Parathyroid adenoma (tissue), 2 donors: ENCODE results near the gene PA2G4.
A peak's percentile ranks its signal among the peaks of the same experiment; 100 is the strongest.

Source experiments
- H2AFZ ChIP-seq: fragments of 300-600 bp; sonication (generic); one replicate; pipeline ENCODE4 v1.7.0; 2017; ENCODE audit warnings: antibody characterized with exemption, mild to moderate bottlenecking
- H3K27ac ChIP-seq: fragments of 300-600 bp; sonication (generic); one replicate; pipeline ENCODE4 v1.7.0; 2017
- H3K27me3 ChIP-seq: fragments of 300-600 bp; sonication (generic); one replicate; pipeline ENCODE4 v1.7.0; 2017; ENCODE audit warnings: low read length; ENCODE audit not compliant: control insufficient read depth, insufficient read depth
- H3K36me3 ChIP-seq: fragments of 300-600 bp; sonication (generic); one replicate; pipeline ENCODE4 v1.7.0; 2017; ENCODE audit warnings: low read length; ENCODE audit not compliant: control insufficient read depth, insufficient read depth
- H3K4me1 ChIP-seq: fragments of 300-600 bp; sonication (generic); one replicate; pipeline ENCODE4 v1.7.0; 2017; ENCODE audit warnings: control low read depth
- H3K4me2 ChIP-seq: fragments of 300-600 bp; sonication (generic); one replicate; pipeline ENCODE4 v1.7.0; 2017; ENCODE audit warnings: low read length
- H3K4me3 ChIP-seq: fragments of 300-600 bp; sonication (generic); one replicate; pipeline ENCODE4 v1.7.0; 2017; ENCODE audit warnings: low read depth, low read length
- H3K79me2 ChIP-seq: fragments of 300-600 bp; sonication (generic); one replicate; pipeline ENCODE4 v1.7.0; 2017; ENCODE audit warnings: control low read depth
- H3K9ac ChIP-seq: fragments of 300-600 bp; sonication (generic); one replicate; pipeline ENCODE4 v1.7.0; 2017; ENCODE audit warnings: mild to moderate bottlenecking
- H3K9me3 ChIP-seq: fragments of 300-600 bp; sonication (generic); one replicate; pipeline ENCODE4 v1.7.0; 2017; ENCODE audit warnings: low read length; ENCODE audit not compliant: control insufficient read depth
- CTCF ChIP-seq: fragments of 300-600 bp; sonication (generic); IDR thresholded peaks from one replicate; pipeline ENCODE4 v1.7.0; 2017; ENCODE audit warnings: antibody characterized with exemption, mild to moderate bottlenecking
- donor health status: primary hyperparathyroidism.

Gene PA2G4

GRCh38 chr12:56159482-56160192 lies 55.3 kb downstream of the PA2G4 start:
- H3K4me1 ChIP-seq: peaks cover 27% of the 10 kb centered on the region

GRCh38 chr12:56160193-56160763 lies 55.9 kb downstream of the PA2G4 start:
- H3K27ac ChIP-seq: peak overlapping the region; percentile 99
- H2AFZ ChIP-seq: no peak overlapping the region
- no peaks in the 10 kb centered on the region for H3K9me3 ChIP-seq
- no peaks in the 10 kb centered on the region for H3K27me3 ChIP-seq
- no peaks in the 10 kb centered on the region for H3K36me3 ChIP-seq
- H3K79me2 ChIP-seq: peaks cover 22% of the 10 kb centered on the region
- TF ChIP-seq CTCF: no peak
- peak overlapping the region; percentile 96 for H3K4me2 ChIP-seq
- peaks cover 27% of the 10 kb centered on the region for H3K4me1 ChIP-seq
- H3K9ac ChIP-seq: peak overlapping the region; percentile 17
- H3K4me3 ChIP-seq: peak overlapping the region; percentile 100

More at GRCh38 chr12:56159482-56160192, 55.3 kb downstream of the PA2G4 start:
- H3K9me3 ChIP-seq: no peaks in the 10 kb centered on the region
- no peaks in the 10 kb centered on the region for H3K36me3 ChIP-seq
- H3K9ac ChIP-seq: peak overlapping the region; percentile 97
- H3K27ac ChIP-seq: peak overlapping the region; percentile 99
- peak overlapping the region; percentile 96 for H3K4me2 ChIP-seq
- TF ChIP-seq CTCF: no peak
- peak overlapping the region; percentile 100 for H3K4me3 ChIP-seq
- H3K79me2 ChIP-seq: peaks cover 22% of the 10 kb centered on the region
- H2AFZ ChIP-seq: no peak overlapping the region
- no peaks in the 10 kb centered on the region for H3K27me3 ChIP-seq

GRCh38 chr12:56160894-56161689 lies 56.7 kb downstream of the PA2G4 start:
- no peak for TF ChIP-seq CTCF
- peak overlapping the region; percentile 99 for H3K27ac ChIP-seq
- no peaks in the 10 kb centered on the region for H3K27me3 ChIP-seq
- no peaks in the 10 kb centered on the region for H3K36me3 ChIP-seq
- no peaks in the 10 kb centered on the region for H3K9me3 ChIP-seq
- peak overlapping the region; percentile 96 for H3K4me2 ChIP-seq
- H3K9ac ChIP-seq: no peak overlapping the region
- H3K79me2 ChIP-seq: peaks cover 22% of the 10 kb centered on the region
- H3K4me3 ChIP-seq: no peak overlapping the region
- peaks cover 27% of the 10 kb centered on the region for H3K4me1 ChIP-seq
- no peak overlapping the region for H2AFZ ChIP-seq

- TF ChIP-seq CTCF: no peak
- Histone ChIP-seq H3K4me3 (no peak overlapping the region), H3K9me3 (no peaks in the 10 kb centered on the region), H3K79me2 (peaks cover 22% of the 10 kb centered on the region), H3K27me3 (no peaks in the 10 kb centered on the region), H3K4me1 (peaks cover 24% of the 10 kb centered on the region), H3K36me3 (no peaks in the 10 kb centered on the region), H3K9ac (no peak overlapping the region), H3K4me2 (no peak overlapping the region), H3K27ac (no peak overlapping the region), H2AFZ (no peak overlapping the region)
These were observed 57.5 kb downstream of the PA2G4 start for GRCh38 chr12:56161690-56162351.
